ENCODE measurements around the gene NTM.

GRCh38 chr11:131632971-131633370 is 262.6 kb downstream of the NTM start:
- no peak for TF ChIP-seq EZH2phosphoT487 (IDR thresholded peaks at IDR 0.05; ENCODE audit: borderline replicate concordance, low read length)
- TF ChIP-seq, protein P1, sequence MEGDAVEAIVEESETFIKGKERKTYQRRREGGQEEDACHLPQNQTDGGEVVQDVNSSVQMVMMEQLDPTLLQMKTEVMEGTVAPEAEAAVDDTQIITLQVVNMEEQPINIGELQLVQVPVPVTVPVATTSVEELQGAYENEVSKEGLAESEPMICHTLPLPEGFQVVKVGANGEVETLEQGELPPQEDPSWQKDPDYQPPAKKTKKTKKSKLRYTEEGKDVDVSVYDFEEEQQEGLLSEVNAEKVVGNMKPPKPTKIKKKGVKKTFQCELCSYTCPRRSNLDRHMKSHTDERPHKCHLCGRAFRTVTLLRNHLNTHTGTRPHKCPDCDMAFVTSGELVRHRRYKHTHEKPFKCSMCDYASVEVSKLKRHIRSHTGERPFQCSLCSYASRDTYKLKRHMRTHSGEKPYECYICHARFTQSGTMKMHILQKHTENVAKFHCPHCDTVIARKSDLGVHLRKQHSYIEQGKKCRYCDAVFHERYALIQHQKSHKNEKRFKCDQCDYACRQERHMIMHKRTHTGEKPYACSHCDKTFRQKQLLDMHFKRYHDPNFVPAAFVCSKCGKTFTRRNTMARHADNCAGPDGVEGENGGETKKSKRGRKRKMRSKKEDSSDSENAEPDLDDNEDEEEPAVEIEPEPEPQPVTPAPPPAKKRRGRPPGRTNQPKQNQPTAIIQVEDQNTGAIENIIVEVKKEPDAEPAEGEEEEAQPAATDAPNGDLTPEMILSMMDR (IDR thresholded peaks at IDR 0.05; ENCODE audit: low read depth, low read length, poor library complexity, severe bottlenecking) = no peak
